Stomach (tissue), 9 donors: ENCODE measurements around the gene INPP4B. TPM values are rescaled to one million over a fixed set of nuclear protein-coding genes. Genes with fewer than 3 reads are reported as not detected.

Experiments used
- DNase-seq, 2 donors: peaks; one replicate each; pipeline versions ENCODE4 v3.0.0 to v3.0.0-alpha.2; 2013 to 2019
- H3K27ac ChIP-seq, 5 donors: fragments of 200-600 bp in 4 of 5; sonication (generic) in 4 of 5; one replicate each; pipeline ENCODE4 v1.5.1; 2013 to 2019; ENCODE audit warnings: mild to moderate bottlenecking in 1 of 5, moderate library complexity in 1 of 5
- H3K27me3 ChIP-seq, 3 donors: fragments of 200-600 bp; sonication (generic); one replicate each; pipeline ENCODE4 v1.5.1; 2017 to 2019; ENCODE audit warnings: mixed run types in 1 of 3
- H3K36me3 ChIP-seq, 4 donors: fragments of 200-600 bp; sonication (generic); 1 replicate in 3 of 4; 2 replicates in 1 of 4; pipeline ENCODE4 v1.5.1; 2016 to 2019
- H3K4me1 ChIP-seq, 4 donors: fragments of 200-600 bp; sonication (generic); one replicate each; pipeline ENCODE4 v1.5.1; 2016 to 2019
- H3K4me3 ChIP-seq, 4 donors: fragments of 200-600 bp; sonication (generic) in 3 of 4; one replicate each; pipeline ENCODE4 v1.5.1; 2016 to 2019; ENCODE audit warnings: mild to moderate bottlenecking in 1 of 4
- H3K9me3 ChIP-seq, 4 donors: fragments of 200-600 bp; sonication (generic); one replicate each; pipeline ENCODE4 v1.5.1; 2016 to 2019
- EP300 ChIP-seq: sonication (generic); formaldehyde crosslinking; IDR thresholded peaks from one replicate; pipeline ENCODE4 v1.6.1; 2017; ENCODE audit warnings: antibody characterized with exemption
- POLR2A ChIP-seq, 4 donors: fragments of 450-650 bp; IDR thresholded peaks; one replicate each; pipeline ENCODE4 v1.6.1; 2016; ENCODE audit warnings: antibody characterized with exemption in 4 of 4, control low read depth in 2 of 4, mild to moderate bottlenecking in 1 of 4, moderate library complexity in 1 of 4
- POLR2AphosphoS5 ChIP-seq, 3 donors: sonication (generic); formaldehyde crosslinking; IDR thresholded peaks; one replicate each; pipeline ENCODE4 v1.6.1; 2016; ENCODE audit warnings: antibody characterized with exemption in 3 of 3
- WGBS, 5 donors: extraction: QIAGEN DNeasy Blood & Tissue Kit in 3 of 5; methylation state at CpG; one replicate each; pipeline versions ENCODE4 v1.1.5 to v1.1.7; 2013 to 2018; 5-methylcytosine and 5-hydroxymethylcytosine counted together
- intact Hi-C: fragments of 100-400 bp; cut with DNase I; formaldehyde crosslinking; loops from one replicate; pipeline ENCODE4 v1.15.1; 2023; ENCODE audit warnings: low total_unique reads
- polyA plus RNA-seq, 3 donors: library from polyadenylated mRNA; stranded (reverse); fragments of 200-250 nt; gene quantifications; one replicate each; pipeline ENCODE4 v1.2.3, GENCODE V29; 2013
- total RNA-seq, 5 donors: library from RNA; depleted of rRNA; stranded (reverse); fragments of >200 nt; gene quantifications; one replicate each; pipeline versions ENCODE4 v1.1.0 to v1.2.3, GENCODE V29; 2014 to 2016
- TF ChIP-seq, protein P1 (sequence below), 7 experiments: fragments of 450-650 bp in 4 of 7; fragments of 200-600 bp in 3 of 7; sonication (generic) in 3 of 7; IDR thresholded peaks; one replicate each; pipeline ENCODE4 v1.5.1; 2016 to 2019; ENCODE audit warnings: antibody characterized with exemption in 7 of 7, control low read depth in 2 of 7, mild to moderate bottlenecking in 1 of 7
- donor health status: healthy with polysubstance abuse.
- donor health status: Bipolar disorder and iron deficiency.
- donor health status: healthy.

INPP4B gene
- total and polyA plus RNA-seq, 8 donors, result 1.4 to 96.9 (median 11.7) TPM

GRCh38 chr4:142413485-142413884 lies 432.6 kb downstream of the INPP4B start:
- no peaks in the 10 kb centered on the region for H3K36me3 ChIP-seq
- TF ChIP-seq, protein P1, sequence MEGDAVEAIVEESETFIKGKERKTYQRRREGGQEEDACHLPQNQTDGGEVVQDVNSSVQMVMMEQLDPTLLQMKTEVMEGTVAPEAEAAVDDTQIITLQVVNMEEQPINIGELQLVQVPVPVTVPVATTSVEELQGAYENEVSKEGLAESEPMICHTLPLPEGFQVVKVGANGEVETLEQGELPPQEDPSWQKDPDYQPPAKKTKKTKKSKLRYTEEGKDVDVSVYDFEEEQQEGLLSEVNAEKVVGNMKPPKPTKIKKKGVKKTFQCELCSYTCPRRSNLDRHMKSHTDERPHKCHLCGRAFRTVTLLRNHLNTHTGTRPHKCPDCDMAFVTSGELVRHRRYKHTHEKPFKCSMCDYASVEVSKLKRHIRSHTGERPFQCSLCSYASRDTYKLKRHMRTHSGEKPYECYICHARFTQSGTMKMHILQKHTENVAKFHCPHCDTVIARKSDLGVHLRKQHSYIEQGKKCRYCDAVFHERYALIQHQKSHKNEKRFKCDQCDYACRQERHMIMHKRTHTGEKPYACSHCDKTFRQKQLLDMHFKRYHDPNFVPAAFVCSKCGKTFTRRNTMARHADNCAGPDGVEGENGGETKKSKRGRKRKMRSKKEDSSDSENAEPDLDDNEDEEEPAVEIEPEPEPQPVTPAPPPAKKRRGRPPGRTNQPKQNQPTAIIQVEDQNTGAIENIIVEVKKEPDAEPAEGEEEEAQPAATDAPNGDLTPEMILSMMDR (IDR thresholded peaks at IDR 0.05), result no peak
- TF ChIP-seq EP300 (no peak), POLR2A (IDR thresholded peaks at IDR 0.05) (no peak), POLR2AphosphoS5 (IDR thresholded peaks at IDR 0.05) (no peak)
- intact Hi-C loops, result no loop called here
- DNase-seq, result no peak
- no peak overlapping the region for H3K4me3 ChIP-seq
- no peaks in the 10 kb centered on the region for H3K9me3 ChIP-seq
- no peak overlapping the region for H3K27ac ChIP-seq
- no peaks in the 10 kb centered on the region for H3K27me3 ChIP-seq
- no peaks in the 10 kb centered on the region for H3K4me1 ChIP-seq

- DNase-seq, result no peak
- TF ChIP-seq, protein P1 (IDR thresholded peaks at IDR 0.05), result no peak
- no peak for TF ChIP-seq EP300
- TF ChIP-seq POLR2AphosphoS5 (IDR thresholded peaks at IDR 0.05), result no peak
- no peak for TF ChIP-seq POLR2A (IDR thresholded peaks at IDR 0.05)
- intact Hi-C loops, result no loop called here
These were observed 434.1 kb downstream of the INPP4B start for GRCh38 chr4:142411993-142412392.

DNA sequence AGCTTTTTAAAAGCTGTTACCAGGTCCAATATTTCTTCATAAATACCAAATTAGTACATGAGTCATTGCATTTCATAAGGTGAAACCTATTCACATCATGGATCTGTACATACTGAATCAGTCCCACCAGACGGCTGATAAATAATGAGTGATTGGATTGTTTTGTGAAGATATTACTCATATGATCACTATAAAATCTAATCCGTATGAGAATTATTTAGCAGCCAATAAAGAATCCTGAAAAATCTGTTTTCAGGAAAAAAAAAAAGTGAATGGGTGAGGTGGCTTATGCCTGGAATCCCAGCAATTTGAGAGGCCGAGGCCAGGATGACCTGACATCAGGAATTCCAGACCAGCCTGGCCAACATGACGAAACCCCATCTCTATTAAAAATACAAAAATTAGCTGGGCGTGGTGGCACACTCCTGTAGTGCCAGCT lies 438.1 kb downstream of the INPP4B start:
- TF ChIP-seq, protein P1 (IDR thresholded peaks at IDR 0.05), result no peak
- no peak for TF ChIP-seq POLR2AphosphoS5 (IDR thresholded peaks at IDR 0.05)
- TF ChIP-seq EP300, result no peak
- no peak overlapping the region for H3K27ac ChIP-seq
- no peaks in the 10 kb centered on the region for H3K9me3 ChIP-seq
- no peak overlapping the region for H3K4me3 ChIP-seq
- 82 to 91% (median 89%) methylated on average over 5 of the region's 5 CpGs for WGBS, 5 donors
- intact Hi-C loops, result no loop called here
- H3K4me1 ChIP-seq, result peaks cover 9 to 51% (median 24%) of the 10 kb centered on the region in 4 donors
- DNase-seq, result no peak
- H3K36me3 ChIP-seq, result no peaks in the 10 kb centered on the region
- H3K27me3 ChIP-seq, result no peaks in the 10 kb centered on the region

More at GRCh38 chr4:142411993-142412392, 434.1 kb downstream of the INPP4B start:
- H3K27ac ChIP-seq, result no peak overlapping the region
- H3K4me3 ChIP-seq, result no peak overlapping the region
- no peaks in the 10 kb centered on the region for H3K27me3 ChIP-seq
- peaks cover 0 to 11% (median 3%) of the 10 kb centered on the region in 4 donors for H3K4me1 ChIP-seq
- H3K9me3 ChIP-seq, result no peaks in the 10 kb centered on the region
- no peaks in the 10 kb centered on the region for H3K36me3 ChIP-seq

GRCh38 chr4:142407596-142407995 lies 438.5 kb downstream of the INPP4B start:
- Histone ChIP-seq H3K36me3 (no peaks in the 10 kb centered on the region), H3K9me3 (no peaks in the 10 kb centered on the region), H3K27me3 (no peaks in the 10 kb centered on the region), H3K27ac (no peak overlapping the region), H3K4me3 (no peak overlapping the region), H3K4me1 (peaks cover 9 to 54% (median 24%) of the 10 kb centered on the region in 4 donors)
- WGBS, 5 donors, result 61 to 80% (median 75%) methylated on average over 2 of the region's 2 CpGs
- no peak for DNase-seq
- intact Hi-C loops, result no loop called here
- TF ChIP-seq POLR2A (IDR thresholded peaks at IDR 0.05) (no peak), POLR2AphosphoS5 (IDR thresholded peaks at IDR 0.05) (no peak), EP300 (no peak)
- TF ChIP-seq, protein P1 (IDR thresholded peaks at IDR 0.05), result no peak
